Aorta (tissue), 5 donors: Measurements from ENCODE around the gene DEUP1. TPM values are rescaled to one million over a fixed set of nuclear protein-coding genes. Genes with fewer than 3 reads are reported as not detected.
A peak's percentile ranks its signal among the peaks of the same experiment; 100 is the strongest.

ENCODE experiments used
- ATAC-seq: fragments of 200-7000 bp; cut with Tn5 transposase; one replicate; pipeline ENCODE4 v1.9.1; 2022; ENCODE audit warnings: moderate library complexity; ENCODE audit not compliant: low FRiP score
- DNase-seq, 2 donors: peaks; one replicate each; pipeline ENCODE4 v3.0.0-alpha.2; 2020
- H3K27ac ChIP-seq, 2 donors: one replicate each; pipeline ENCODE4 v1.5.1; 2013; ENCODE audit warnings: low read length in 2 of 2, mild to moderate bottlenecking in 2 of 2, moderate library complexity in 2 of 2, control low read depth in 1 of 2, inconsistent platforms in 1 of 2, low read depth in 1 of 2
- H3K27me3 ChIP-seq, 2 donors: one replicate each; pipeline ENCODE4 v1.6.1; 2013; ENCODE audit warnings: control low read depth in 1 of 2, low read length in 1 of 2, mild to moderate bottlenecking in 1 of 2, moderate library complexity in 1 of 2; ENCODE audit not compliant: insufficient read depth in 2 of 2, control insufficient read depth in 1 of 2
- H3K36me3 ChIP-seq, 2 donors: one replicate each; pipeline ENCODE4 v1.6.1; 2013; ENCODE audit warnings: control low read depth in 1 of 2, low read length in 1 of 2, mild to moderate bottlenecking in 1 of 2; ENCODE audit not compliant: insufficient read depth in 2 of 2, control insufficient read depth in 1 of 2
- H3K4me1 ChIP-seq, 2 donors: one replicate each; pipeline ENCODE4 v1.6.1; 2013; ENCODE audit warnings: low read length in 2 of 2, control low read depth in 1 of 2, mild to moderate bottlenecking in 1 of 2, moderate library complexity in 1 of 2; ENCODE audit not compliant: insufficient read depth in 2 of 2, control insufficient read depth in 1 of 2
- H3K4me3 ChIP-seq, 2 donors: one replicate each; pipeline ENCODE4 v1.5.1; 2013; ENCODE audit warnings: low read length in 2 of 2, control low read depth in 1 of 2, mild to moderate bottlenecking in 1 of 2
- H3K9me3 ChIP-seq: one replicate; pipeline ENCODE4 v1.6.1; 2013; ENCODE audit warnings: mild to moderate bottlenecking, low read length; ENCODE audit not compliant: control insufficient read depth
- WGBS, 2 donors: extraction: QIAGEN DNeasy Blood & Tissue Kit; methylation state at CpG; one replicate each; pipeline ENCODE4 v1.1.7; 2013; 5-methylcytosine and 5-hydroxymethylcytosine counted together
- intact Hi-C, 2 donors: fragments of 100-400 bp; cut with DNase I; formaldehyde crosslinking; loops; one replicate each; pipeline versions ENCODE4 v1.14.2 to v1.15.0; 2022
- long read RNA-seq, 2 donors: library from polyadenylated mRNA; unstranded; transcript quantifications; one replicate each; pipeline ENCODE4 v2.0.0, GENCODE V29; 2020 to 2021
- polyA plus RNA-seq, 2 donors: library from polyadenylated mRNA; stranded (reverse); fragments of 200-250 nt; gene quantifications; one replicate each; pipeline ENCODE4 v1.2.3, GENCODE V29; 2013
- total RNA-seq, 2 donors: library from RNA; stranded (reverse); fragmentation: NEBNext Ultra II Directional; extraction: Animal tissue kit (Norgen Biotek cat#: 25700); gene quantifications; one replicate each; pipeline ENCODE4 v1.2.1, GENCODE V29; 2021
- donor health status: healthy with polysubstance abuse.
- donor health status: Bipolar disorder and iron deficiency.
- donor health status: DM: no; HTN: no; CAD: no.
- donor health status: DM: no; HTN: no; CAD: no.
- donor health status: DM: yes; HTN: yes; CAD: no.

DEUP1 gene, protein sequence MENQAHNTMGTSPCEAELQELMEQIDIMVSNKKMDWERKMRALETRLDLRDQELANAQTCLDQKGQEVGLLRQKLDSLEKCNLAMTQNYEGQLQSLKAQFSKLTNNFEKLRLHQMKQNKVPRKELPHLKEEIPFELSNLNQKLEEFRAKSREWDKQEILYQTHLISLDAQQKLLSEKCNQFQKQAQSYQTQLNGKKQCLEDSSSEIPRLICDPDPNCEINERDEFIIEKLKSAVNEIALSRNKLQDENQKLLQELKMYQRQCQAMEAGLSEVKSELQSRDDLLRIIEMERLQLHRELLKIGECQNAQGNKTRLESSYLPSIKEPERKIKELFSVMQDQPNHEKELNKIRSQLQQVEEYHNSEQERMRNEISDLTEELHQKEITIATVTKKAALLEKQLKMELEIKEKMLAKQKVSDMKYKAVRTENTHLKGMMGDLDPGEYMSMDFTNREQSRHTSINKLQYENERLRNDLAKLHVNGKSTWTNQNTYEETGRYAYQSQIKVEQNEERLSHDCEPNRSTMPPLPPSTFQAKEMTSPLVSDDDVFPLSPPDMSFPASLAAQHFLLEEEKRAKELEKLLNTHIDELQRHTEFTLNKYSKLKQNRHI
- total RNA-seq (not detected), polyA plus RNA-seq (not detected)
- long read RNA-seq, donor 1 = 0 reads
- long read RNA-seq, donor 2, partial matches to known transcripts = 0 of 4 reads
- long read RNA-seq, donor 2, other reads (novel, unspliced or antisense) = 4 of 4 reads

DNA sequence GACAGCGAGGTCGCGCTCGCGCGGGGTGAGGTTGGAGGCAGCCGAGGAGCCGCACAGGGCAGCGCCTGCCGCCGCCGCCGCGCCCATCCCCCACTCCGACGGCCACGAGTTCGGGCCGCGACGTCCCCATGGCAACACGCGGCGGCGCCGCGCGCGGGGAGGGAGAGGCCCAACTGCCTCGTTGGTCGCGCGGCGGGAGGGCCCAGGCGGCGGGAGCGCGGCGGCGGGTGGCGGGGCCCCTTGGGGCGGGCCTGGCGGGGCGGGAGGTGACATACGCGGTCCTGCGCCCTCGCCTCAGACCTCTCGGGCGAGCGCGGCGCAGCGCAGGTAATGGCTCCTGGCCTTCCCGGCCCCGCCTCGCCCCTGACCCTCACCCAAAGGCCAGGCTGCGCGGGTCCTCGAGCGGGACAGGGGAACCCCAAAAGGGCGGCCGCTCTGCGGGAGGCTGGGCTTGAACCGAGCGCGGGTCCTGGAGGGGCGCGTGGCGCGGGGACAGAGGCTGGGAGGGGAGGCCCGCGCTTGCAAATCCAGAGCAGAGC, at the start of gene DEUP1:
Gene DEUP1, plus strand, starts transcription at position 297 of the 539 bp plus-strand sequence. CDS start 1,518 bp downstream, outside the sequence.
- DNase-seq (peak; percentile 67 to 83), ATAC-seq (peak; percentile 62)
- H3K9me3 ChIP-seq = no peaks in the 10 kb centered on the region
- H3K27me3 ChIP-seq = no peaks in the 10 kb centered on the region
- H3K36me3 ChIP-seq = no peaks in the 10 kb centered on the region
- peak within 1 kb of the TSS; percentile 8 to 27 for H3K4me3 ChIP-seq
- 3 to 7% methylated on average over 25 to 73 of the region's 73 CpGs for WGBS, 2 donors
- H3K27ac ChIP-seq = no peak within 1 kb of the TSS
- H3K4me1 ChIP-seq = no peaks in the 10 kb centered on the region
- intact Hi-C loops = loop anchor here in 1 of 2 donors (10.0 kb wide), 1 partner anchor 294 kb away; no protein-coding TSS in a partner anchor

DNA sequence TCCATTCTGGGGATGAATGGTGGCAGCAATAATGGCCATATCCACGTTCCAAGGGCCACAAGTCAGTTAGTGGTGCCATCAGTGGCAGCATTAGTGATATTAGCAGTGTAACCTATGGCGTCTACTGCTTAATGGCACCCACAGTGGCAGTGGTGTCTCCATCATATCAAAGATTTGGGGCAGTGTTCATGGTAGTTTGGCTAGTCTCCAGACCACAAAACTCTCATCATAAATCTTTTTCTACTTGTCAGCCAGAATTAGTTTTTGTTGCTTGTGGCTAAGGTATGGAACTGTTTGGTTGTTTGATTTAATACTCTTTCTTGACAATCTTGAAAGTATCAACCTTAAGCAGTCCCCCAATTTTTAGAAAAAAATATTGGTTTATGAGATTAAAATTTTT, 45.1 kb upstream of the DEUP1 start:
- H3K9me3 ChIP-seq = no peaks in the 10 kb centered on the region
- intact Hi-C loops = no loop called here
- no peaks in the 10 kb centered on the region for H3K36me3 ChIP-seq
- no peak for ATAC-seq
- H3K27me3 ChIP-seq = no peaks in the 10 kb centered on the region
- 39 to 77% methylated on average over 2 of the region's 2 CpGs for WGBS, 2 donors
- H3K4me1 ChIP-seq = no peaks in the 10 kb centered on the region
- no peak overlapping the region for H3K27ac ChIP-seq
- no peak overlapping the region for H3K4me3 ChIP-seq
- DNase-seq = no peak

DNA sequence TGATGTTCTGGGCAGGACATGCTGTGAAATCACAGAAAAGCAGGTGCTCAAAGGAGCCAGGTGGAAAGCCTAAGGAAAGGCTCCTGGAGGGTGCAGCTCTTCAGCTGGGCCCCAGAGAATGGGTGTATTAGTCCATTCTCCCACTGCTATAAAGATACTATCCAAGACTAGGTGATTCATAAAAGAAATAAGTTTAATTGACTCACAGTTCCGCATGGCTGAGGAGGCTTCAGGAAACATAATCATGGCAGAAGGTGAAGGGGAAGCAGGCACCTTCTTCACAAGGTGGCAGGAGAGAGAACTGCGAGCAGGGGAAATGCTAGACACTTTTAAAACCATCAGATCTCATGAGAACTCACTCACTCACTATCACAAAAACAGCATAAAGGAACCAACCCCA, 43.1 kb upstream of the DEUP1 start:
- WGBS, 2 donors = 90% methylated on average over 2 of the region's 2 CpGs
- no peaks in the 10 kb centered on the region for H3K27me3 ChIP-seq
- H3K36me3 ChIP-seq = no peaks in the 10 kb centered on the region
- no peak overlapping the region for H3K27ac ChIP-seq
- H3K4me1 ChIP-seq = no peaks in the 10 kb centered on the region
- no peak overlapping the region for H3K4me3 ChIP-seq
- no peaks in the 10 kb centered on the region for H3K9me3 ChIP-seq
- ATAC-seq (no peak), DNase-seq (no peak)
- intact Hi-C loops = no loop called here

DNA sequence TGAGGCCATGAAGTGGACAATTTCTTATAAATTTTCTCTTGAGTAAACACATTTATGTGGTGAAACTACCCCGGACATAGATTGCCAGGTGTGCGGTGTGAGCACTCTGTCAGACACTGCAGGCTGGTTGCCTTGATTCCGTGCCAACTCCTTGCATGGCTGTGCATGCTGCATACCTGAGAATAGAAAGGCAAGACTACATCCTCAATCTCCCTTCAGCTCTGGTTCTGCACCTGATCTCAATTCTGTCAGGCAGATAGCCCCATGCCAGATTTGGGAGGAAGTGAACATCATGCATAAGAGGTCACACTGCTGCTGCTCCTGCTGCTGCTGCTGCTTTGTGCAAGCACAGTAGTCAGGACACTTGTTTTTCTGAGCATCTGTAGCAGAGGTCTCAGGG, 42.5 kb upstream of the DEUP1 start:
- H3K27me3 ChIP-seq = no peaks in the 10 kb centered on the region
- WGBS, 2 donors = 75 to 87% methylated on average over 3 of the region's 3 CpGs
- DNase-seq (no peak), ATAC-seq (no peak)
- no peak overlapping the region for H3K4me3 ChIP-seq
- H3K9me3 ChIP-seq = no peaks in the 10 kb centered on the region
- H3K36me3 ChIP-seq = no peaks in the 10 kb centered on the region
- intact Hi-C loops = no loop called here
- no peaks in the 10 kb centered on the region for H3K4me1 ChIP-seq
- H3K27ac ChIP-seq = no peak overlapping the region

DNA sequence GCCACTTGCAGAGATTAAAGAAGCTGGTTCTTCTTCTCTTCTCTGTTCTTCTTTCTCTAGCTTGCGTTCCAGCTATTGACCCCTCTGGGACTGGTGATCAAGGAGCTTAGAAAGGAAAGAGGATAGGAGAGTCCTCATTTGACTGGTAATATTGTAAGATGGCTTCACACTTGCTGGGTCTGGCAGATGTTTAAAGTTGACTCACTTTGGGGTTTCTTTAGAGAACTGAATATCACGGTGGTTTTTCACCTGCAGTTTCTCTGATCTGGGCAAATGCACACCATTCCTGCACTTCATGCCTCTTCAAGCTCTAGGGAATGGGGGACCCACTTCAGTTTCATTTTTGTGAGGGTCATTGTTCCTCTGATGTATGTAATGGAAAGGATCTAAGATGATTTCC, 41.8 kb upstream of the DEUP1 start:
- no peaks in the 10 kb centered on the region for H3K9me3 ChIP-seq
- H3K27me3 ChIP-seq = no peaks in the 10 kb centered on the region
- no peaks in the 10 kb centered on the region for H3K36me3 ChIP-seq
- DNase-seq (no peak), ATAC-seq (no peak)
- H3K4me3 ChIP-seq = no peak overlapping the region
- WGBS, 2 donors = 84 to 92% methylated on average over 2 of the region's 2 CpGs
- H3K4me1 ChIP-seq = no peaks in the 10 kb centered on the region
- intact Hi-C loops = no loop called here
- H3K27ac ChIP-seq = no peak overlapping the region

DNA sequence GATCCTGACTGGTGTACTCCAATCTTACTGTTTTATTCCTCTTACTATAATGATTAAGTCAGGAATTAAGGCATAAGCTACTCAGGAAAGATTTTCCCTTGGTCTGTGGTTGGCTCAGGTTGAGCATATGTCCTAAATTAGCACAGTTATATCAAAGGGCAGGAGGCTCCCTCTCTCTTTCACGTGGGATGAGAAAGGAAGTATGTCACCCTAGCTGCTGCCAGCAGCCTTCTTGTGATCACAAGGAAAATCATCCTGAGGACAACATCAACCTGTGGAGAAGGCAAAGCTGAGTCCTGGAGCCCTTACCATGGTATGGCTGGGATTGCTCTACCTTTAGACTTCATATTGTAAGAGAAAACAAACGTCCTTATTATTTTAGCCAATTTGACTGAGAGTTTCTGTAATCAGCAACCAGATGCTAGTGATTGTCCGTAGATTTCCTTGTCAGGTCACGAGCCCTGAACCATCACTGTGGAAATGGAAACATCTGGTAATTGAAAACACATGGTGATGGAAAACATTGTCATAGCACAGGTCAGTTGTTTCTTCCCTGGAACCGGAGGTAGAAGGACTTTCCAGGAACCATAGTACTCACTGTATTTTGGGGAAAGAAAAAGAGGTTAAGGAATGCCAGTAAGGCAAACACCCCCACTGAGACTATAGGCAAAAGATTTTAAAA, 40.6 kb upstream of the DEUP1 start:
- Histone ChIP-seq H3K36me3 (no peaks in the 10 kb centered on the region), H3K27ac (no peak overlapping the region), H3K27me3 (no peaks in the 10 kb centered on the region), H3K4me3 (no peak overlapping the region), H3K4me1 (no peaks in the 10 kb centered on the region), H3K9me3 (no peaks in the 10 kb centered on the region)
- DNase-seq (no peak), ATAC-seq (no peak)
- intact Hi-C loops = no loop called here
- WGBS, 2 donors = 29 to 40% methylated on average over 5 of the region's 5 CpGs

DNA sequence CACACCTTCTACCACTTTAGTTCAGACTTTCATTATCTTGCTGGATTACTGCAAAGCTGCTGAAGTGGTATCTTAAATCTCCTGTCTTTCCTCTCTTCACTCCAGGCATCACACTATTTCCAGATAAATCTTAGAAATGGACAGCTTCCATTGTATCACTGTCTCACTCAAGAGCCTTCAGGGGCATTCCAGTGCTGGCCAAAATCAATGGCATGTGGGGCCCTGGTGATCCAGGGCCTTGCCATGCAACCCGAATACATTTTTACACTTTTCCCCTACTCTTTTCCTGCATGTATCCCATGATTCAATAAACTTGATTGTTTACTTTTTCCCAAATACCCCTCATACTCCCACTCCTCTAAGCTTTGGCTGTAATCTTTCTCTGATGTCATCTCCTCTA, 39.4 kb upstream of the DEUP1 start:
- no peak for ATAC-seq
- Histone ChIP-seq H3K27ac (no peak overlapping the region), H3K27me3 (no peaks in the 10 kb centered on the region), H3K9me3 (no peaks in the 10 kb centered on the region), H3K36me3 (no peaks in the 10 kb centered on the region), H3K4me3 (no peak overlapping the region), H3K4me1 (no peaks in the 10 kb centered on the region)
- intact Hi-C loops = no loop called here
- no peak for DNase-seq
- 74 to 80% methylated on average over 1 of the region's 1 CpG for WGBS, 2 donors

DNA sequence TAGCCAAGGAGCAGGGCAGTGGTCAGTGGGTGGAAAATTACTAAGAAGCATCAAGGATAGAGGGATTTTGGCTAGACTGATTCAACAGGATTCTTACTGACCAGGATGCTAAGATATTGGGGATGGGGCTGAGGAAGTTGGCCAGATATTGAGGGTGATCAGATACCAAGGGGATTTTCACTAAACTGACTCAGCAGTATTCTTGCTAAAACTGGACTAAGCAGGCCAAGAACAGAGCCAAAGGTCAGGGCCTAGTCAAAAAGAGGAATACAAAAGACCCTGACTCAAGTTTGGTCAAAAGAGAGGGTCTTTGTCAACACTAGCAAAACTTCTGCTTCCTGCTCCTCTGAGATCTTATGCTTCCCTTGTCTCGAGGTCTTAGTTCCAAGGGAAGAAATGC, 38.6 kb upstream of the DEUP1 start:
- ATAC-seq (no peak), DNase-seq (no peak)
- Histone ChIP-seq H3K4me3 (no peak overlapping the region), H3K4me1 (no peaks in the 10 kb centered on the region), H3K9me3 (no peaks in the 10 kb centered on the region), H3K27ac (no peak overlapping the region), H3K36me3 (no peaks in the 10 kb centered on the region), H3K27me3 (no peaks in the 10 kb centered on the region)
- intact Hi-C loops = no loop called here
- 55 to 70% methylated on average over 1 of the region's 1 CpG for WGBS, 2 donors
